Fibroblast of lung (primary cell): Measurements from ENCODE around the gene WNT2B. TPM values are rescaled to one million over a fixed set of nuclear protein-coding genes. Genes with fewer than 3 reads are reported as not detected.
"Not testable (repeated sequence)": the region's sequence is repeated elsewhere in the genome, so short reads cannot be mapped to it uniquely, and the experiment has no call there.

Source experiments
- DNase-seq, 2 donors: peaks; one replicate each; pipeline versions ENCODE4 v3.0.0 to v3.0.0-alpha.2; 2010; ENCODE audit warnings: low read depth in 2 of 2
- H2AFZ ChIP-seq: 2 replicates; pipeline ENCODE4 v1.5.1; 2012; ENCODE audit warnings: low read length, control low read depth, inconsistent platforms
- H3K27ac ChIP-seq: 2 replicates; pipeline ENCODE4 v1.5.1; 2011; ENCODE audit warnings: low read length, control low read depth; ENCODE audit not compliant: insufficient read depth
- H3K27me3 ChIP-seq: 2 replicates; pipeline ENCODE4 v1.5.1; 2011; ENCODE audit warnings: mild to moderate bottlenecking, low read length; ENCODE audit not compliant: control insufficient read depth, insufficient read depth
- H3K36me3 ChIP-seq: 2 replicates; pipeline ENCODE4 v1.5.1; 2011; ENCODE audit warnings: low read length; ENCODE audit not compliant: control insufficient read depth, insufficient read depth
- H3K4me1 ChIP-seq: 2 replicates; pipeline ENCODE4 v1.5.1; 2011; ENCODE audit warnings: low read length; ENCODE audit not compliant: control insufficient read depth, insufficient read depth; ENCODE audit errors: extremely low read depth
- H3K4me2 ChIP-seq: 2 replicates; pipeline ENCODE4 v1.5.1; 2011; ENCODE audit warnings: low read length, control low read depth; ENCODE audit not compliant: insufficient read depth; ENCODE audit errors: extremely low read depth
- H3K4me3 ChIP-seq, 4 experiments: fragments of 200-600 bp in 1 of 4; sonication (generic) in 1 of 4; replicated peaks in 1 of 4; 2 replicates each; pipeline ENCODE4 v1.5.1; 2011 to 2016; ENCODE audit warnings: low read length in 4 of 4, low read depth in 3 of 4, mild to moderate bottlenecking in 3 of 4, control low read depth in 2 of 4, inconsistent platforms in 1 of 4, mixed read lengths in 1 of 4; ENCODE audit not compliant: insufficient read depth in 1 of 4; ENCODE audit errors: control extremely low read depth in 1 of 4
- H3K79me2 ChIP-seq: 2 replicates; pipeline ENCODE4 v1.5.1; 2012; ENCODE audit warnings: mild to moderate bottlenecking, low read length, inconsistent platforms; ENCODE audit not compliant: control insufficient read depth, insufficient read depth
- H3K9ac ChIP-seq: 2 replicates; pipeline ENCODE4 v1.5.1; 2011; ENCODE audit warnings: mild to moderate bottlenecking, low read length, control low read depth; ENCODE audit not compliant: insufficient read depth
- H3K9me3 ChIP-seq: 2 replicates; pipeline ENCODE4 v1.5.1; 2012; ENCODE audit warnings: low read depth, low read length; ENCODE audit not compliant: control insufficient read depth, insufficient read depth
- H4K20me1 ChIP-seq: 2 replicates; pipeline ENCODE4 v1.5.1; 2011; ENCODE audit warnings: low read length; ENCODE audit not compliant: control insufficient read depth, insufficient read depth; ENCODE audit errors: extremely low read depth
- EZH2 ChIP-seq: IDR thresholded peaks from 2 replicates; pipeline ENCODE4 v1.5.1; 2012; ENCODE audit warnings: low read length, control low read depth, mild to moderate bottlenecking; ENCODE audit errors: missing control alignments
- polyA plus RNA-seq, 2 donors: library from polyadenylated mRNA; depleted of rRNA in 1 of 2; stranded (reverse) in 1 of 2; unstranded in 1 of 2; fragments of >200 nt; gene quantifications; 2 replicates each; pipeline ENCODE4 v1.2.1, GENCODE V29; 2011 to 2012; ENCODE audit warnings: missing spikeins in 1 of 2
- total RNA-seq: library from RNA; depleted of rRNA; stranded (reverse); fragments of >200 nt; gene quantifications from 2 replicates; pipeline ENCODE4 v1.2.1, GENCODE V29; 2014
- TF ChIP-seq, protein P1 (sequence below), 2 donors: IDR thresholded peaks in 1 of 2; conservative IDR thresholded peaks in 1 of 2; 1 replicate in 1 of 2; 2 replicates in 1 of 2; pipeline ENCODE4 v1.5.1; 2011 to 2012; ENCODE audit warnings: low read length in 2 of 2, control low read depth in 1 of 2, inconsistent platforms in 1 of 2, low read depth in 1 of 2, mild to moderate bottlenecking in 1 of 2

Gene WNT2B
- total and polyA plus RNA-seq, 2 donors (not counting 1 experiment from before 2014, with no cell fraction given), result 2.0 to 3.5 TPM

GRCh38 chr1:112472142-112472541, 36.6 kb upstream of the WNT2B start:
- H3K4me3 ChIP-seq, result no peak overlapping the region

DNA sequence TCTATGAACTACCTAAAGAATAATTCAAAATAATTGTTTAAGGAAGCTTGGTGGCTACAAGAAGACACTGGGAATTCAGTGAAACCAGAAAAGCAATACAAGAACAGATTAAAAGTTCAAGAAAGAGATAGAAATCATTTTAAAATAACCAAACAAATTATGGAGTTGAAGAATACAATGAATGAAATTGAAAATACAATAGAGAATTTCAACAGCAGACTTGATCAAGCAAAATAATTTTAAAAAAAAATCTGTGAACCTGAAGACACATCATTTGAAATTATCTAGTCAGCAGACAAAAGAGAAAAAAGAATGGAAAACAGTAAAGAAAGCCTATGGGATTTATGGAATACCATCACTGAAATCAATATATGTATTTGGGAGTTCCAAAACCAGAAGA, 31.2 kb upstream of the WNT2B start:
- DNase-seq, result no peak
- no peak overlapping the region for H2AFZ ChIP-seq
- no peaks in the 10 kb centered on the region for H3K79me2 ChIP-seq
- no peak overlapping the region for H3K27ac ChIP-seq
- H3K9ac ChIP-seq, result no peak overlapping the region
- H4K20me1 ChIP-seq, result no peaks in the 10 kb centered on the region
- H3K4me2 ChIP-seq, result no peak overlapping the region
- H3K36me3 ChIP-seq, result no peaks in the 10 kb centered on the region
- H3K4me3 ChIP-seq, result no peak overlapping the region
- TF ChIP-seq EZH2, result no peak
- TF ChIP-seq, protein P1, sequence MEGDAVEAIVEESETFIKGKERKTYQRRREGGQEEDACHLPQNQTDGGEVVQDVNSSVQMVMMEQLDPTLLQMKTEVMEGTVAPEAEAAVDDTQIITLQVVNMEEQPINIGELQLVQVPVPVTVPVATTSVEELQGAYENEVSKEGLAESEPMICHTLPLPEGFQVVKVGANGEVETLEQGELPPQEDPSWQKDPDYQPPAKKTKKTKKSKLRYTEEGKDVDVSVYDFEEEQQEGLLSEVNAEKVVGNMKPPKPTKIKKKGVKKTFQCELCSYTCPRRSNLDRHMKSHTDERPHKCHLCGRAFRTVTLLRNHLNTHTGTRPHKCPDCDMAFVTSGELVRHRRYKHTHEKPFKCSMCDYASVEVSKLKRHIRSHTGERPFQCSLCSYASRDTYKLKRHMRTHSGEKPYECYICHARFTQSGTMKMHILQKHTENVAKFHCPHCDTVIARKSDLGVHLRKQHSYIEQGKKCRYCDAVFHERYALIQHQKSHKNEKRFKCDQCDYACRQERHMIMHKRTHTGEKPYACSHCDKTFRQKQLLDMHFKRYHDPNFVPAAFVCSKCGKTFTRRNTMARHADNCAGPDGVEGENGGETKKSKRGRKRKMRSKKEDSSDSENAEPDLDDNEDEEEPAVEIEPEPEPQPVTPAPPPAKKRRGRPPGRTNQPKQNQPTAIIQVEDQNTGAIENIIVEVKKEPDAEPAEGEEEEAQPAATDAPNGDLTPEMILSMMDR (conservative IDR thresholded peaks at IDR 0.05 in 1 of 2, IDR thresholded peaks at IDR 0.05 in 1 of 2; ENCODE audit: low read depth in 1 of 2, low read length in 2 of 2), result no peak
- H3K27me3 ChIP-seq, result no peaks in the 10 kb centered on the region
- H3K4me1 ChIP-seq, result no peaks in the 10 kb centered on the region
- H3K9me3 ChIP-seq, result no peaks in the 10 kb centered on the region

More at GRCh38 chr1:112472142-112472541, 36.6 kb upstream of the WNT2B start:
- Histone ChIP-seq H3K27me3 (no peaks in the 10 kb centered on the region), H2AFZ (no peak overlapping the region), H3K9ac (no peak overlapping the region), H3K36me3 (no peaks in the 10 kb centered on the region), H3K4me1 (no peaks in the 10 kb centered on the region), H3K27ac (no peak overlapping the region), H3K4me2 (no peak overlapping the region), H3K9me3 (no peaks in the 10 kb centered on the region), H3K79me2 (no peaks in the 10 kb centered on the region), H4K20me1 (no peaks in the 10 kb centered on the region)
- no peak for TF ChIP-seq EZH2
- TF ChIP-seq, protein P1 (conservative IDR thresholded peaks at IDR 0.05 in 1 of 2, IDR thresholded peaks at IDR 0.05 in 1 of 2; ENCODE audit: low read depth in 1 of 2, low read length in 2 of 2), result no peak
- no peak for DNase-seq

DNA sequence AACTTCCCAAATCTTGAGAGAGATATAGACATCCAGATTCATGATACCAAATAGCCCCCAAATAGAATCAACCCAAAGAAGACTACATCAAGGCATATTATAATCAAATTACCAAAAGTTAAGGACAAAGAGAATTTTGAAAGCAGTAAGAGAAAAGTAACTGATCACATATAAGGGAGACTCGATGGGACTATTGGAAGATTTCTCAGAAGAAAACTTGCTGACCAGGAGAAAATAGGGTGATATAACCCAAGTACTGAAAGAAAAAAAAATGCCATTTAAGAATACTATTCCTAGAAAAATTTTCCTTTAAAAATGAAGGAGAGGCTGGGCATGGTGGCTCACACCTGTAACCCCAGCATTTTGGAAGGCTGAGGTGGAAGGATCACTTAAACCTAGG, 30.5 kb upstream of the WNT2B start:
- no peak for TF ChIP-seq EZH2
- TF ChIP-seq, protein P1 (conservative IDR thresholded peaks at IDR 0.05 in 1 of 2, IDR thresholded peaks at IDR 0.05 in 1 of 2; ENCODE audit: low read depth in 1 of 2, low read length in 2 of 2), result no peak
- H3K79me2 ChIP-seq, result no peaks in the 10 kb centered on the region
- H3K27ac ChIP-seq, result no peak overlapping the region
- no peak overlapping the region for H3K9ac ChIP-seq
- no peaks in the 10 kb centered on the region for H3K4me1 ChIP-seq
- H3K27me3 ChIP-seq, result no peaks in the 10 kb centered on the region
- no peaks in the 10 kb centered on the region for H3K36me3 ChIP-seq
- DNase-seq, result no peak
- H3K4me3 ChIP-seq, result no peak overlapping the region
- H4K20me1 ChIP-seq, result no peaks in the 10 kb centered on the region
- no peaks in the 10 kb centered on the region for H3K9me3 ChIP-seq
- H3K4me2 ChIP-seq, result no peak overlapping the region
- H2AFZ ChIP-seq, result no peak overlapping the region

GRCh38 chr1:112486063-112486462, 22.7 kb upstream of the WNT2B start:
- H3K4me3 ChIP-seq, H3K4me2 ChIP-seq, H4K20me1 ChIP-seq, H2AFZ ChIP-seq, H3K79me2 ChIP-seq, H3K4me1 ChIP-seq, DNase-seq, H3K36me3 ChIP-seq, H3K27ac ChIP-seq, H3K9ac ChIP-seq, H3K9me3 ChIP-seq, H3K27me3 ChIP-seq: not testable (repeated sequence)

- not testable (repeated sequence) for H3K4me1 ChIP-seq, DNase-seq, H4K20me1 ChIP-seq, H3K36me3 ChIP-seq, H3K27ac ChIP-seq, H3K4me3 ChIP-seq, H3K27me3 ChIP-seq, H3K9ac ChIP-seq, H3K9me3 ChIP-seq, H3K79me2 ChIP-seq, H2AFZ ChIP-seq, H3K4me2 ChIP-seq
Observed at GRCh38 chr1:112487686-112488085, 21.1 kb upstream of the WNT2B start.
